Aorta (tissue), 5 donors: ENCODE measurements around the gene ATP2A3. TPM values are rescaled to one million over a fixed set of nuclear protein-coding genes. Genes with fewer than 3 reads are reported as not detected.

Source experiments
- ATAC-seq: fragments of 200-7000 bp; cut with Tn5 transposase; one replicate; pipeline ENCODE4 v1.9.1; 2022; ENCODE audit warnings: moderate library complexity; ENCODE audit not compliant: low FRiP score
- DNase-seq, 2 donors: peaks; one replicate each; pipeline ENCODE4 v3.0.0-alpha.2; 2020
- H3K27ac ChIP-seq, 2 donors: one replicate each; pipeline ENCODE4 v1.5.1; 2013; ENCODE audit warnings: low read length in 2 of 2, mild to moderate bottlenecking in 2 of 2, moderate library complexity in 2 of 2, control low read depth in 1 of 2, inconsistent platforms in 1 of 2, low read depth in 1 of 2
- H3K27me3 ChIP-seq, 2 donors: one replicate each; pipeline ENCODE4 v1.6.1; 2013; ENCODE audit warnings: control low read depth in 1 of 2, low read length in 1 of 2, mild to moderate bottlenecking in 1 of 2, moderate library complexity in 1 of 2; ENCODE audit not compliant: insufficient read depth in 2 of 2, control insufficient read depth in 1 of 2
- H3K36me3 ChIP-seq, 2 donors: one replicate each; pipeline ENCODE4 v1.6.1; 2013; ENCODE audit warnings: control low read depth in 1 of 2, low read length in 1 of 2, mild to moderate bottlenecking in 1 of 2; ENCODE audit not compliant: insufficient read depth in 2 of 2, control insufficient read depth in 1 of 2
- H3K4me1 ChIP-seq, 2 donors: one replicate each; pipeline ENCODE4 v1.6.1; 2013; ENCODE audit warnings: low read length in 2 of 2, control low read depth in 1 of 2, mild to moderate bottlenecking in 1 of 2, moderate library complexity in 1 of 2; ENCODE audit not compliant: insufficient read depth in 2 of 2, control insufficient read depth in 1 of 2
- H3K4me3 ChIP-seq, 2 donors: one replicate each; pipeline ENCODE4 v1.5.1; 2013; ENCODE audit warnings: low read length in 2 of 2, control low read depth in 1 of 2, mild to moderate bottlenecking in 1 of 2
- H3K9me3 ChIP-seq: one replicate; pipeline ENCODE4 v1.6.1; 2013; ENCODE audit warnings: mild to moderate bottlenecking, low read length; ENCODE audit not compliant: control insufficient read depth
- WGBS, 2 donors: extraction: QIAGEN DNeasy Blood & Tissue Kit; methylation state at CpG; one replicate each; pipeline ENCODE4 v1.1.7; 2013; 5-methylcytosine and 5-hydroxymethylcytosine counted together
- intact Hi-C, 2 donors: fragments of 100-400 bp; cut with DNase I; formaldehyde crosslinking; loops; one replicate each; pipeline versions ENCODE4 v1.14.2 to v1.15.0; 2022
- polyA plus RNA-seq, 2 donors: library from polyadenylated mRNA; stranded (reverse); fragments of 200-250 nt; gene quantifications; one replicate each; pipeline ENCODE4 v1.2.3, GENCODE V29; 2013
- total RNA-seq, 2 donors: library from RNA; stranded (reverse); fragmentation: NEBNext Ultra II Directional; extraction: Animal tissue kit (Norgen Biotek cat#: 25700); gene quantifications; one replicate each; pipeline ENCODE4 v1.2.1, GENCODE V29; 2021
- donor health status: healthy with polysubstance abuse.
- donor health status: Bipolar disorder and iron deficiency.
- donor health status: DM: no; HTN: no; CAD: no.
- donor health status: DM: no; HTN: no; CAD: no.
- donor health status: DM: yes; HTN: yes; CAD: no.

ATP2A3 gene
- total and polyA plus RNA-seq, 4 donors = 7.5 to 88.7 (median 30.4) TPM

GRCh38 chr17:3972281-3972731 is 8.1 kb upstream of the ATP2A3 start:
- DNase-seq (peak; percentile 44 to 64), ATAC-seq (no peak)
- Histone ChIP-seq H3K9me3 (no peaks in the 10 kb centered on the region), H3K4me1 (no peaks in the 10 kb centered on the region), H3K27me3 (no peaks in the 10 kb centered on the region), H3K36me3 (no peaks in the 10 kb centered on the region), H3K4me3 (no peak overlapping the region), H3K27ac (no peak overlapping the region)
- WGBS, 2 donors = 83 to 89% methylated on average over 15 of the region's 15 CpGs
- intact Hi-C loops = no loop called here

- Histone ChIP-seq H3K4me3 (no peak overlapping the region), H3K4me1 (no peaks in the 10 kb centered on the region), H3K27ac (no peak overlapping the region), H3K9me3 (no peaks in the 10 kb centered on the region), H3K36me3 (no peaks in the 10 kb centered on the region), H3K27me3 (no peaks in the 10 kb centered on the region)
- no peak for ATAC-seq
- intact Hi-C loops = no loop called here
- 78 to 82% methylated on average over 6 of the region's 6 CpGs for WGBS, 2 donors
- DNase-seq = no peak
Observed at GRCh38 chr17:3970668-3971067, 6.4 kb upstream of the ATP2A3 start.

GRCh38 chr17:3969963-3970362 is 5.7 kb upstream of the ATP2A3 start:
- no peaks in the 10 kb centered on the region for H3K4me1 ChIP-seq
- ATAC-seq (no peak), DNase-seq (no peak)
- no peaks in the 10 kb centered on the region for H3K9me3 ChIP-seq
- intact Hi-C loops = no loop called here
- H3K4me3 ChIP-seq = no peak overlapping the region
- no peak overlapping the region for H3K27ac ChIP-seq
- WGBS, 2 donors = 92 to 93% methylated on average over 7 of the region's 7 CpGs
- H3K36me3 ChIP-seq = no peaks in the 10 kb centered on the region
- H3K27me3 ChIP-seq = no peaks in the 10 kb centered on the region

GRCh38 chr17:3968886-3969524 is 4.8 kb upstream of the ATP2A3 start:
- Histone ChIP-seq H3K27ac (no peak overlapping the region), H3K27me3 (no peaks in the 10 kb centered on the region), H3K36me3 (no peaks in the 10 kb centered on the region), H3K9me3 (no peaks in the 10 kb centered on the region), H3K4me1 (no peaks in the 10 kb centered on the region), H3K4me3 (no peak overlapping the region)
- ATAC-seq = no peak
- 89 to 92% methylated on average over 18 of the region's 18 CpGs for WGBS, 2 donors
- no peak for DNase-seq
- intact Hi-C loops = no loop called here

- Histone ChIP-seq H3K4me3 (no peak overlapping the region), H3K27ac (no peak overlapping the region), H3K9me3 (no peaks in the 10 kb centered on the region), H3K4me1 (no peaks in the 10 kb centered on the region), H3K36me3 (no peaks in the 10 kb centered on the region), H3K27me3 (no peaks in the 10 kb centered on the region)
- WGBS, 2 donors = 98 to 100% methylated on average over 3 of the region's 3 CpGs
- DNase-seq = no peak
- intact Hi-C loops = no loop called here
- ATAC-seq = no peak
Observed at GRCh38 chr17:3968015-3968414, 3.8 kb upstream of the ATP2A3 start.

- Histone ChIP-seq H3K36me3 (no peaks in the 10 kb centered on the region), H3K4me1 (no peaks in the 10 kb centered on the region), H3K27me3 (no peaks in the 10 kb centered on the region), H3K9me3 (no peaks in the 10 kb centered on the region), H3K27ac (no peak overlapping the region), H3K4me3 (no peak overlapping the region)
- intact Hi-C loops = no loop called here
- 57% methylated on average over 14 of the region's 14 CpGs for WGBS, 2 donors
- ATAC-seq (no peak), DNase-seq (no peak)
Observed at GRCh38 chr17:3966720-3967363, 2.6 kb upstream of the ATP2A3 start.

- H3K4me3 ChIP-seq = peak overlapping the region in 1 of 2 donors; percentile 60
- no peaks in the 10 kb centered on the region for H3K4me1 ChIP-seq
- no peaks in the 10 kb centered on the region for H3K36me3 ChIP-seq
- WGBS, 2 donors = 16 to 19% methylated on average over 14 to 17 of the region's 17 CpGs
- H3K27ac ChIP-seq = peak overlapping the region in 1 of 2 donors; percentile 48
- no peaks in the 10 kb centered on the region for H3K27me3 ChIP-seq
- no peaks in the 10 kb centered on the region for H3K9me3 ChIP-seq
- intact Hi-C loops = no loop called here
- ATAC-seq = peak; percentile 70
- DNase-seq = peak; percentile 85 to 86
Observed at GRCh38 chr17:3965118-3965800, 1.0 kb upstream of the ATP2A3 start.

- ATAC-seq (no peak), DNase-seq (peak in 1 of 2 donors; percentile 64)
- no peak overlapping the region for H3K27ac ChIP-seq
- H3K36me3 ChIP-seq = no peaks in the 10 kb centered on the region
- H3K27me3 ChIP-seq = no peaks in the 10 kb centered on the region
- H3K9me3 ChIP-seq = no peaks in the 10 kb centered on the region
- WGBS, 2 donors = 1% methylated on average over 42 to 64 of the region's 64 CpGs
- intact Hi-C loops = loop anchor here in 1 of 2 donors (2.0 to 5.0 kb wide), 2 partner anchors 41 to 46 kb away; partner anchors contain the start of gene P2RX1
- no peaks in the 10 kb centered on the region for H3K4me1 ChIP-seq
- H3K4me3 ChIP-seq = peak overlapping the region; percentile 60 to 75
Observed at GRCh38 chr17:3963237-3964201, 718 bp downstream of the ATP2A3 start.
